Retinal pigment epithelial cell (primary cell): Measurements from ENCODE around the gene WDR7.

Experiments
- DNase-seq: peaks from one replicate; pipeline ENCODE4 v3.0.0-alpha.2; 2010; ENCODE audit warnings: low read depth
- H3K4me3 ChIP-seq: 2 replicates; pipeline ENCODE4 v1.5.1; 2011; ENCODE audit warnings: mild to moderate bottlenecking, low read length, control low read depth, moderate library complexity
- TF ChIP-seq, protein P1 (sequence below): conservative IDR thresholded peaks from 2 replicates; pipeline ENCODE4 v1.5.1; 2011; ENCODE audit warnings: low read depth, low read length, control low read depth, inconsistent platforms

Gene WDR7

DNA sequence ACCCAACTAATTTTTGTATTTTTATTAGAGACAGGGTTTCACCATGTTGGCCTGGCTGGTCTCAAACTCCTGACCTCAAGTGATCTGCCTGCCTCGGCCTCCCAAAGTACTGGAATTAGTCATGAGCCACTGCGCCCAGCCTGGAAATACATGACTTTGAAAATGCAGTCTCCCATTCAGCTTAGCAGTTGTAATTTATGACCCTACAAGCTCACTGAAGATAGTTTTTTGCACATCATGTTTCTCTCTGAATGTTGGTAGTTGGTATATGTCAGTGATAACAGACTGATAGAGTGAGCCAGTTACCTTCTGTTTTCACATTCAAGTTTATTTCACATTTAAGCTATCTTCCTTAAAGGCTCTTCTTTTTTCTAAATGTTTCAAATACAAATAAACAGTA lies 7.1 kb downstream of the WDR7 start:
- TF ChIP-seq, protein P1, sequence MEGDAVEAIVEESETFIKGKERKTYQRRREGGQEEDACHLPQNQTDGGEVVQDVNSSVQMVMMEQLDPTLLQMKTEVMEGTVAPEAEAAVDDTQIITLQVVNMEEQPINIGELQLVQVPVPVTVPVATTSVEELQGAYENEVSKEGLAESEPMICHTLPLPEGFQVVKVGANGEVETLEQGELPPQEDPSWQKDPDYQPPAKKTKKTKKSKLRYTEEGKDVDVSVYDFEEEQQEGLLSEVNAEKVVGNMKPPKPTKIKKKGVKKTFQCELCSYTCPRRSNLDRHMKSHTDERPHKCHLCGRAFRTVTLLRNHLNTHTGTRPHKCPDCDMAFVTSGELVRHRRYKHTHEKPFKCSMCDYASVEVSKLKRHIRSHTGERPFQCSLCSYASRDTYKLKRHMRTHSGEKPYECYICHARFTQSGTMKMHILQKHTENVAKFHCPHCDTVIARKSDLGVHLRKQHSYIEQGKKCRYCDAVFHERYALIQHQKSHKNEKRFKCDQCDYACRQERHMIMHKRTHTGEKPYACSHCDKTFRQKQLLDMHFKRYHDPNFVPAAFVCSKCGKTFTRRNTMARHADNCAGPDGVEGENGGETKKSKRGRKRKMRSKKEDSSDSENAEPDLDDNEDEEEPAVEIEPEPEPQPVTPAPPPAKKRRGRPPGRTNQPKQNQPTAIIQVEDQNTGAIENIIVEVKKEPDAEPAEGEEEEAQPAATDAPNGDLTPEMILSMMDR = no peak
- no peak overlapping the region for H3K4me3 ChIP-seq

DNA sequence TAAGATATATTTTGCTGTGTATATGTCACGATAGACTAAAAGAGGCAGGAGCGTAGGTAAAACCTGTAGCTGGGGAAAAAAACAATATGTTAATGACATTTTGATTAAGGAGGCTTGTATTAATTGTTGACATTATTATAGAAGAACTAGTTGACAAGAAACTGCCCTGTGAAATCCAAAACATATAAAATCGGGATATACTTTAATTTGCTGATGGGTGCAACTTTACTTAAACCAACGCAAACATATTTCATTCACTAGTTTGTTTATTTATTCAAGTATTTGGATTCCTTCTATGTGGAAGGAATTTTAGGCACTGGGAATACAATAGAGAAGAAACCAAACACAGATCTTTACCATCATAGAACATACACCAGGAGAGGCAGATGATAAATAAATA lies 8.0 kb downstream of the WDR7 start:
- no peak overlapping the region for H3K4me3 ChIP-seq
- TF ChIP-seq, protein P1 = no peak
- DNase-seq = no peak

More for the DNA sequence above, 7.1 kb downstream of the WDR7 start:
- no peak for DNase-seq

GRCh38 chr18:56660655-56661054 lies 9.5 kb downstream of the WDR7 start:
- no peak for DNase-seq
- no peak overlapping the region for H3K4me3 ChIP-seq
- TF ChIP-seq, protein P1 = no peak

GRCh38 chr18:56661360-56662062 lies 10.4 kb downstream of the WDR7 start:
- H3K4me3 ChIP-seq = no peak overlapping the region
- DNase-seq = no peak
- TF ChIP-seq, protein P1 = no peak

DNA sequence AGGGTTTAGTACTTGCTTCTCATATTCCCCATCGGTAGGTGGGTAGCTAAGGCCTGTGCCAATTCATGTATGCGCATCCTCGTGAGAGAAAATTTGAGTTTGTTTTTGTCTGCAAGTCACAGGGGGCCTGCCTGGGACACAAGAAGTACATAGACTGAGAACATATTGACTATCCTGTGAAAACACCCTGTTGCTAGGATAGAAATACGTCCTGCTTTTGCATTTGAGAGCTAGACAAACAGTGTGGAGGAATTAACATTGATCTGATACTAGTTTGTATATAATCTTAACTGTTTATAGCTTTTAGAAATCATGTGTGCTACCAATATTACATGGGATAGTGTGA lies 10.9 kb downstream of the WDR7 start:
- H3K4me3 ChIP-seq = no peak overlapping the region
- no peak for DNase-seq
- TF ChIP-seq, protein P1 = no peak

DNA sequence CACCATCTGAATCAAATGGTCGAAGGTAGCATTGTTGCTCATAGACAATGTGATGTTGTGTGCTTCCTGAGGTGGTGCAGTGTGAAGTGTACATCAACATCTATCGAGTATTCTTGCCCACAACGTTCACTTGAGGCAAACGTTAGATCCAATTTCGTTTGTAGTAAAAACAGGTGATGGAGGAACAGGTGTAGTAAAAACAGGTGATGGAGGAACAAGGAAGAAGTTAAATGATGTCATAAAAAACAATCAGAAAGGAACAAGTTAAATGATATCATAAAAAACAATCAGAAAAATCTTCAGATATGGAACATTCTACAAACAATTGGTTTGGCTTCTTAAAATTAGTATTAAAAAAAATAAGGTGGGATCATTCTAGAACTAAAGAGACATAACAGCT lies 11.3 kb downstream of the WDR7 start:
- TF ChIP-seq, protein P1 = no peak
- no peak for DNase-seq
- H3K4me3 ChIP-seq = no peak overlapping the region

DNA sequence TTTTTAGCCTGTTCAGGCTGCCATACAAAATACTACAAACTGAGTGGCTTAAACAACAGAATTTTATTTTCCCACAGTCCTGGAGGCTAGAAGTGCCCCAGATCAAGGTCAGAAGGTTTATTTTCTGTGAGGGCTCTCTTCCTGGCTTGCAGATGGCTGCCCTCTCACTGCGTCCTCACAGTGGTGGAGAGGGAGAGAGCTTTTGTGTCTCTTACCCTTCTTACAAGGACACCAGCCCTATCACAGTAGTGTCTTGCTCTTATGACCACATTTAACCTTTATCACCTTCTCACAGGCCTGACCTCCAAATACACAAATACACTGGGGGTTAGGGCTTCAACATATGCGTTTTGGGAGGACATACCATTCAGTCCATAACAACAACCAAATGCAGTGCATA lies 11.7 kb downstream of the WDR7 start:
- no peak overlapping the region for H3K4me3 ChIP-seq
- DNase-seq = no peak
- TF ChIP-seq, protein P1 = no peak
